A549 (cell line): ENCODE results near the gene MAP1S.

Experiments used
- CTCF ChIP-seq: fragments of >200 bp; sonication (Bioruptor Twin); formaldehyde crosslinking; IDR thresholded peaks from 3 replicates; pipeline ENCODE4 v1.5.1; 2016
- EP300 ChIP-seq, 2 experiments: fragments of >200 bp; sonication (Bioruptor Twin); formaldehyde crosslinking; IDR thresholded peaks; 2 replicates in 1 of 2; 3 replicates in 1 of 2; pipeline ENCODE4 v1.6.1; 2016 to 2017
- JUNB ChIP-seq: fragments of >200 bp; sonication (Bioruptor Twin); formaldehyde crosslinking; IDR thresholded peaks from 2 replicates; pipeline ENCODE4 v1.6.1; 2016
- MAFK ChIP-seq: fragments of 450-650 bp; IDR thresholded peaks from 2 replicates; pipeline ENCODE4 v1.6.1; 2014; ENCODE audit not compliant: partially characterized antibody
- POLR2A ChIP-seq: IDR thresholded peaks from 2 replicates; pipeline ENCODE4 v1.6.1; 2012; ENCODE audit warnings: mild to moderate bottlenecking, low read length

- TF ChIP-seq EP300 (IDR thresholded peaks at IDR 0.05) = no peak
- no peak for TF ChIP-seq CTCF
- no peak for TF ChIP-seq POLR2A
- TF ChIP-seq JUNB = no peak
- TF ChIP-seq MAFK = no peak
Observed at GRCh38 chr19:17686023-17686521, 33.2 kb upstream of the MAP1S start.
